ENCODE data around the gene PAQR8. TPM values are rescaled to one million over a fixed set of nuclear protein-coding genes. Genes with fewer than 3 reads are reported as not detected.
A peak's percentile ranks its signal among the peaks of the same experiment; 100 is the strongest.

PAQR8 gene
- total and polyA plus RNA-seq, 2 of the 13 experiments (the other 11 are each of a cell fraction or from before 2014, with no cell fraction given), result 37.7 to 50.7 TPM

- TF ChIP-seq, protein P1, sequence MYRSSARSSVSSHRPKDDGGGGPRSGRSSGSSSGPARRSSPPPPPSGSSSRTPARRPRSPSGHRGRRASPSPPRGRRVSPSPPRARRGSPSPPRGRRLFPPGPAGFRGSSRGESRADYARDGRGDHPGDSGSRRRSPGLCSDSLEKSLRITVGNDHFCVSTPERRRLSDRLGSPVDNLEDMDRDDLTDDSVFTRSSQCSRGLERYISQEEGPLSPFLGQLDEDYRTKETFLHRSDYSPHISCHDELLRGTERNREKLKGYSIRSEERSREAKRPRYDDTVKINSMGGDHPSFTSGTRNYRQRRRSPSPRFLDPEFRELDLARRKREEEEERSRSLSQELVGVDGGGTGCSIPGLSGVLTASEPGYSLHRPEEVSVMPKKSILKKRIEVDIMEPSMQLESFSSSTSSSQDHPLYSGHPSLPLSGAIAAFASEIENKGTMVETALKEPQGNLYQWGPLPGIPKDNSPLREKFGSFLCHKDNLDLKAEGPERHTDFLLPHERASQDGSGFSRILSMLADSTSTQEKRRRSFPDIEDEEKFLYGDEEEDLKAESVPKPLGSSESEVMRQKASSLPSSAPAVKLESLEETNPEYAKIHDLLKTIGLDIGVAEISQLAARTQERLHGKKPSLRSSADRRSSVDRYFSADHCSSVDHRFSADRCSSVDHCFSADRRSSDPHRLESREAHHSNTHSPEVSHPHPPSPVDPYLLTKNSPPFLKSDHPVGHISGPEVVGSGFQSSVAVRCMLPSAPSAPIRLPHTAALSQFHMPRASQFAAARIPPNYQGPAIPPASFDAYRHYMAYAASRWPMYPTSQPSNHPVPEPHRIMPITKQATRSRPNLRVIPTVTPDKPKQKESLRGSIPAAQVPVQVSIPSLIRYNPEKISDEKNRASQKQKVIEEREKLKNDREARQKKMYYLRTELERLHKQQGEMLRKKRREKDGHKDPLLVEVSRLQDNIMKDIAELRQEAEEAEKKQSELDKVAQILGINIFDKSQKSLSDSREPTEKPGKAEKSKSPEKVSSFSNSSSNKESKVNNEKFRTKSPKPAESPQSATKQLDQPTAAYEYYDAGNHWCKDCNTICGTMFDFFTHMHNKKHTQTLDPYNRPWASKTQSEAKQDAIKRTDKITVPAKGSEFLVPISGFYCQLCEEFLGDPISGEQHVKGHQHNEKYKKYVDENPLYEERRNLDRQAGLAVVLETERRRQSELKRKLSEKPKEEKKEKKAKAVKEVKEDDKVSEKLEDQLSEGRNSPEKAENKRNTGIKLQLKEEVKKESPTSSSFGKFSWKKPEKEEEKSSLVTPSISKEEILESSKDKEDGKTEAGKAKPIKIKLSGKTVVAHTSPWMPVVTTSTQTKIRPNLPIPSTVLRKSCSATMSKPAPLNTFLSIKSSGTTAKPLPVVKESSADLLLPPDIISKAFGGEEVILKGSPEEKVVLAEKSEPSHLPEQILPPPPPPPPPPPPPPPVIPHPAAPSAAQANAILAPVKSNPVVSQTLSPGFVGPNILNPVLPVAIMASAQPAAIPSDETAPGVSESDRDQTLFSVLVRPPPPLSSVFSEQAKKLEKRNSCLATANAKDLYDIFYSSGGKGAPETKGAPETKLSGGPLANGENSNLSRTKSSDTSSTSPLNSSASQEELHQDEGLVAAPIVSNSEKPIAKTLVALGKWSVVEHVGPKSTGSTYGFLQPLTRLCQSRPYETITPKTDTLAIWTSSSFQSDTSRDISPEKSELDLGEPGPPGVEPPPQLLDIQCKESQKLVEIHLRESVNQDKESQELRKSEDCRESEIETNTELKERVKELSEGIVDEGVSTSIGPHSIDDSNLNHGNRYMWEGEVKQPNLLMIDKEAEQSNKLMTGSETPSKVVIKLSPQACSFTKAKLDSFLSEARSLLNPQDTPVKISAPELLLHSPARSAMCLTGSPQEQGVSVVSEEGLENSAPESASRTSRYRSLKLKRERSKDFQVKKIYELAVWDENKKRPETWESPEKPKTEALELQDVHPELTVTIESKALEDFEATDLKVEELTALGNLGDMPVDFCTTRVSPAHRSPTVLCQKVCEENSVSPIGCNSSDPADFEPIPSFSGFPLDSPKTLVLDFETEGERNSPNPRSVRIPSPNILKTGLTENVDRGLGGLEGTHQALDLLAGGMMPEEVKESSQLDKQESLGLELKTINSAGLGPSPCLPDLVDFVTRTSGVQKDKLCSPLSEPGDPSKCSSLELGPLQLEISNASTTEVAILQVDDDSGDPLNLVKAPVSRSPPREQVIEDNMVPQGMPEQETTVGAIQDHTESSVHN (CRISPR knock-in tag; IDR thresholded peaks at IDR 0.05), result peak; percentile 54; the same call in 1 of the 2 replicates
- TF ChIP-seq, protein P2, sequence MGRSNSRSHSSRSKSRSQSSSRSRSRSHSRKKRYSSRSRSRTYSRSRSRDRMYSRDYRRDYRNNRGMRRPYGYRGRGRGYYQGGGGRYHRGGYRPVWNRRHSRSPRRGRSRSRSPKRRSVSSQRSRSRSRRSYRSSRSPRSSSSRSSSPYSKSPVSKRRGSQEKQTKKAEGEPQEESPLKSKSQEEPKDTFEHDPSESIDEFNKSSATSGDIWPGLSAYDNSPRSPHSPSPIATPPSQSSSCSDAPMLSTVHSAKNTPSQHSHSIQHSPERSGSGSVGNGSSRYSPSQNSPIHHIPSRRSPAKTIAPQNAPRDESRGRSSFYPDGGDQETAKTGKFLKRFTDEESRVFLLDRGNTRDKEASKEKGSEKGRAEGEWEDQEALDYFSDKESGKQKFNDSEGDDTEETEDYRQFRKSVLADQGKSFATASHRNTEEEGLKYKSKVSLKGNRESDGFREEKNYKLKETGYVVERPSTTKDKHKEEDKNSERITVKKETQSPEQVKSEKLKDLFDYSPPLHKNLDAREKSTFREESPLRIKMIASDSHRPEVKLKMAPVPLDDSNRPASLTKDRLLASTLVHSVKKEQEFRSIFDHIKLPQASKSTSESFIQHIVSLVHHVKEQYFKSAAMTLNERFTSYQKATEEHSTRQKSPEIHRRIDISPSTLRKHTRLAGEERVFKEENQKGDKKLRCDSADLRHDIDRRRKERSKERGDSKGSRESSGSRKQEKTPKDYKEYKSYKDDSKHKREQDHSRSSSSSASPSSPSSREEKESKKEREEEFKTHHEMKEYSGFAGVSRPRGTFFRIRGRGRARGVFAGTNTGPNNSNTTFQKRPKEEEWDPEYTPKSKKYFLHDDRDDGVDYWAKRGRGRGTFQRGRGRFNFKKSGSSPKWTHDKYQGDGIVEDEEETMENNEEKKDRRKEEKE (IDR thresholded peaks at IDR 0.05), result no peak
- TF ChIP-seq ZNF782 (CRISPR knock-in tag; IDR thresholded peaks at IDR 0.05; ENCODE audit: borderline replicate concordance) (no peak), ZNF138 (CRISPR knock-in tag; IDR thresholded peaks at IDR 0.05; ENCODE audit: low read depth) (no peak; the same call in 1 of the 2 replicates), NFIC (IDR thresholded peaks at IDR 0.05; ENCODE audit: low read length) (no peak), ZNF607 (CRISPR knock-in tag; IDR thresholded peaks at IDR 0.05; ENCODE audit: borderline replicate concordance) (peak; percentile 66; the same call in 1 of the 2 replicates), U2AF1 (optimal IDR thresholded peaks at IDR 0.05; ENCODE audit: low read depth, low read length) (no peak), KDM5A (IDR thresholded peaks at IDR 0.05; ENCODE audit: borderline replicate concordance, low read length) (peak; percentile 63; the same call in 1 of the 2 replicates), ZNF383 (CRISPR knock-in tag; IDR thresholded peaks at IDR 0.05; ENCODE audit: borderline replicate concordance) (0 out of 2 replicates have a peak, but pooled peaks have one; percentile 48), TAF1 (CRISPR knock-in tag; IDR thresholded peaks at IDR 0.05) (peak; percentile 41; the same call in 1 of the 2 replicates), CBX5 (CRISPR knock-in tag; IDR thresholded peaks at IDR 0.05; ENCODE audit: borderline replicate concordance) (no peak), FOXO1 (CRISPR knock-in tag; IDR thresholded peaks at IDR 0.05) (no peak), ZC3H4 (CRISPR knock-in tag; IDR thresholded peaks at IDR 0.05; ENCODE audit: borderline replicate concordance) (no peak), HHEX (CRISPR knock-in tag; IDR thresholded peaks at IDR 0.05) (no peak), KLF11 (CRISPR knock-in tag; IDR thresholded peaks at IDR 0.05) (no peak), ZNF792 (CRISPR knock-in tag; IDR thresholded peaks at IDR 0.05) (0 out of 2 replicates have a peak, but pooled peaks have one; percentile 32)
- TF ChIP-seq, protein P3, sequence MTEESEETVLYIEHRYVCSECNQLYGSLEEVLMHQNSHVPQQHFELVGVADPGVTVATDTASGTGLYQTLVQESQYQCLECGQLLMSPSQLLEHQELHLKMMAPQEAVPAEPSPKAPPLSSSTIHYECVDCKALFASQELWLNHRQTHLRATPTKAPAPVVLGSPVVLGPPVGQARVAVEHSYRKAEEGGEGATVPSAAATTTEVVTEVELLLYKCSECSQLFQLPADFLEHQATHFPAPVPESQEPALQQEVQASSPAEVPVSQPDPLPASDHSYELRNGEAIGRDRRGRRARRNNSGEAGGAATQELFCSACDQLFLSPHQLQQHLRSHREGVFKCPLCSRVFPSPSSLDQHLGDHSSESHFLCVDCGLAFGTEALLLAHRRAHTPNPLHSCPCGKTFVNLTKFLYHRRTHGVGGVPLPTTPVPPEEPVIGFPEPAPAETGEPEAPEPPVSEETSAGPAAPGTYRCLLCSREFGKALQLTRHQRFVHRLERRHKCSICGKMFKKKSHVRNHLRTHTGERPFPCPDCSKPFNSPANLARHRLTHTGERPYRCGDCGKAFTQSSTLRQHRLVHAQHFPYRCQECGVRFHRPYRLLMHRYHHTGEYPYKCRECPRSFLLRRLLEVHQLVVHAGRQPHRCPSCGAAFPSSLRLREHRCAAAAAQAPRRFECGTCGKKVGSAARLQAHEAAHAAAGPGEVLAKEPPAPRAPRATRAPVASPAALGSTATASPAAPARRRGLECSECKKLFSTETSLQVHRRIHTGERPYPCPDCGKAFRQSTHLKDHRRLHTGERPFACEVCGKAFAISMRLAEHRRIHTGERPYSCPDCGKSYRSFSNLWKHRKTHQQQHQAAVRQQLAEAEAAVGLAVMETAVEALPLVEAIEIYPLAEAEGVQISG (CRISPR knock-in tag; IDR thresholded peaks at IDR 0.05), result peak; percentile 55
These were observed at the start of gene PAQR8 (continued) for GRCh38 chr6:52361945-52362442.
